Osteoblast (primary cell): ENCODE measurements around the gene TRAK1. TPM values are rescaled to one million over a fixed set of nuclear protein-coding genes. Genes with fewer than 3 reads are reported as not detected.

Experiments used
- DNase-seq: peaks from one replicate; pipeline ENCODE4 v3.0.0; 2011; ENCODE audit warnings: low spot score, mixed read lengths; ENCODE audit not compliant: insufficient read length; ENCODE audit errors: missing footprints
- H2AFZ ChIP-seq: 2 replicates; pipeline ENCODE4 v1.6.0; 2011; ENCODE audit warnings: mild to moderate bottlenecking, low read length
- H3K27ac ChIP-seq: 2 replicates; pipeline ENCODE4 v1.5.1; 2011; ENCODE audit warnings: mild to moderate bottlenecking, low read depth, low read length, moderate library complexity
- H3K27me3 ChIP-seq: 2 replicates; pipeline ENCODE4 v1.6.0; 2012; ENCODE audit warnings: mild to moderate bottlenecking, control low read depth, inconsistent platforms, low read length, moderate library complexity; ENCODE audit not compliant: insufficient read depth
- H3K36me3 ChIP-seq: 2 replicates; pipeline ENCODE4 v1.5.1; 2011; ENCODE audit warnings: mild to moderate bottlenecking, low read length, control low read depth, moderate library complexity; ENCODE audit not compliant: insufficient read depth
- H3K4me1 ChIP-seq: 2 replicates; pipeline ENCODE4 v1.5.1; 2011; ENCODE audit warnings: mild to moderate bottlenecking, low read length, control low read depth, moderate library complexity; ENCODE audit not compliant: insufficient read depth
- H3K4me2 ChIP-seq: 2 replicates; pipeline ENCODE4 v1.6.0; 2011; ENCODE audit warnings: mild to moderate bottlenecking, low read length; ENCODE audit not compliant: insufficient read depth
- H3K4me3 ChIP-seq: fragments of 200-600 bp; sonication (generic); 3 replicates; pipeline ENCODE4 v1.5.1; 2012; ENCODE audit warnings: mild to moderate bottlenecking, low read length, inconsistent platforms; ENCODE audit not compliant: insufficient read depth
- H3K79me2 ChIP-seq: 2 replicates; pipeline ENCODE4 v1.6.0; 2012; ENCODE audit warnings: mild to moderate bottlenecking, low read length, control low read depth, inconsistent platforms; ENCODE audit not compliant: insufficient read depth
- H3K9me3 ChIP-seq: 2 replicates; pipeline ENCODE4 v1.5.1; 2011; ENCODE audit warnings: low read depth, low read length, control low read depth
- H4K20me1 ChIP-seq: 2 replicates; pipeline ENCODE4 v1.6.0; 2012; ENCODE audit warnings: mild to moderate bottlenecking, low read length, control low read depth; ENCODE audit not compliant: insufficient read depth
- total RNA-seq: library from RNA; depleted of rRNA; stranded (reverse); fragments of >200 nt; gene quantifications from 2 replicates; pipeline ENCODE4 v1.2.3, GENCODE V29; 2012
- TF ChIP-seq, protein P1 (sequence below): IDR thresholded peaks from 2 replicates; pipeline ENCODE4 v1.5.1; 2011; ENCODE audit warnings: mild to moderate bottlenecking, low read depth, low read length, moderate library complexity; ENCODE audit errors: extremely low read depth

The TRAK1 gene
- total RNA-seq, 1 donor = 60.4 TPM

DNA sequence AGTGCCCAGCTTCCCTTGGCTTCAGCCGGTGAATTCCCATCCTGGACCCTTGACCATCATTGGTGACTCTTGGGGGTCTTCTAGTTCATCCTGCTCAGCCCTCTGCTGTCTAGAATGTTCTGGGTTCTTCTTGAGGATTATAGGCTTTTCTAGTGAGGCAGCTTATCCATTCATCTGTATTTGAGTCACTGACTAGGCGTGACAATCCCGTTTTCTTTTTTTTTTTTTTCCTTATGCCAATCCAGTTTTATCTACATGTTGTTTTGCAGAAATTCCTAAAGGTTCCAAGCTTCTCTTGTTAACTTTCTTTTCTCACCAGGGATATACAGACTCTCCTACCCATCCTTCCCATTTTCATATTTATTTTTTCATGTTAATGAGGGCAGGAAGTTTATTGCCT lies 6.6 kb upstream of the TRAK1 start:
- Histone ChIP-seq H3K27ac (no peak overlapping the region), H3K27me3 (no peaks in the 10 kb centered on the region), H3K4me2 (no peak overlapping the region), H3K4me1 (peaks cover 27% of the 10 kb centered on the region), H3K4me3 (no peak overlapping the region), H4K20me1 (peaks cover 3% of the 10 kb centered on the region), H3K36me3 (peaks cover 5% of the 10 kb centered on the region), H3K79me2 (peaks cover 92% of the 10 kb centered on the region), H2AFZ (no peak overlapping the region), H3K9me3 (no peaks in the 10 kb centered on the region)
- DNase-seq = no peak
- TF ChIP-seq, protein P1, sequence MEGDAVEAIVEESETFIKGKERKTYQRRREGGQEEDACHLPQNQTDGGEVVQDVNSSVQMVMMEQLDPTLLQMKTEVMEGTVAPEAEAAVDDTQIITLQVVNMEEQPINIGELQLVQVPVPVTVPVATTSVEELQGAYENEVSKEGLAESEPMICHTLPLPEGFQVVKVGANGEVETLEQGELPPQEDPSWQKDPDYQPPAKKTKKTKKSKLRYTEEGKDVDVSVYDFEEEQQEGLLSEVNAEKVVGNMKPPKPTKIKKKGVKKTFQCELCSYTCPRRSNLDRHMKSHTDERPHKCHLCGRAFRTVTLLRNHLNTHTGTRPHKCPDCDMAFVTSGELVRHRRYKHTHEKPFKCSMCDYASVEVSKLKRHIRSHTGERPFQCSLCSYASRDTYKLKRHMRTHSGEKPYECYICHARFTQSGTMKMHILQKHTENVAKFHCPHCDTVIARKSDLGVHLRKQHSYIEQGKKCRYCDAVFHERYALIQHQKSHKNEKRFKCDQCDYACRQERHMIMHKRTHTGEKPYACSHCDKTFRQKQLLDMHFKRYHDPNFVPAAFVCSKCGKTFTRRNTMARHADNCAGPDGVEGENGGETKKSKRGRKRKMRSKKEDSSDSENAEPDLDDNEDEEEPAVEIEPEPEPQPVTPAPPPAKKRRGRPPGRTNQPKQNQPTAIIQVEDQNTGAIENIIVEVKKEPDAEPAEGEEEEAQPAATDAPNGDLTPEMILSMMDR = no peak

DNA sequence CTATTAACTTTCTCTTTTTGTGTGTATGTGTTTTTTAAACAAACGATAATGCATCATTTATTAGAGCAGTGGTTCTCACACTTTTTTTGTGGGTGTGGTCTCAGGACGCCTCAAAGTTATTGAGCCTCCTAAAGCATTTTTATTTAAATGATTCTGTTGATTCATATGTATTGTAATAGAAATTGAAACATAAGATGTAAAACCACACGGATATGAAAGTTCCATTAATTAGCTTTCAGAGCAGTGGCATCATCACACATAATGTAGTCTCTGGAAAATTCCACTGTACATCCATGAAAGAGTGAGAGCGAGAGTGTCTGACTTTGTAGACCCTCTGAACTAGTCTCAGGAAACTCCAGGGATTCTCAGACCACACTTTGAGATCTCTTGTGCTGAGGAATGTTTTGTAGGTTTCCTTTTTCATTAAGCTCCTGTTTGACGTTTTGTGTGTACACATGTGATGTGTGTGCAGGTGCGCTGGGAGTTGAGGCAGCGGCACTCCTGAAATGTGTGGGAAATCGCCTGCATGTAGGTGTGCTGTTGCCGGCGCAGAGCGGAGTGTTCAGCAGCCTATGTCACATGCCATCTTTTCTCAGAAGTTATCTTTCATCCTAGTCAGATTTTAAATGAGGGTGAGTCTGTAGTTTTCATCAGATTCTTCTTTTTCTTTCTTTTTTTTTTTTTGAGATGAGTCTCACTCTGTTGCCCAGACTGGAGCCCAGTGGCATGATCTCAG lies 5.3 kb upstream of the TRAK1 start:
- Histone ChIP-seq H3K79me2 (peaks cover 90% of the 10 kb centered on the region), H3K9me3 (no peaks in the 10 kb centered on the region), H3K4me3 (no peak overlapping the region), H3K27ac (no peak overlapping the region), H4K20me1 (peaks cover 3% of the 10 kb centered on the region), H2AFZ (no peak overlapping the region), H3K4me2 (no peak overlapping the region), H3K27me3 (no peaks in the 10 kb centered on the region), H3K36me3 (peaks cover 5% of the 10 kb centered on the region), H3K4me1 (peaks cover 19% of the 10 kb centered on the region)
- TF ChIP-seq, protein P1 = no peak
- no peak for DNase-seq

DNA sequence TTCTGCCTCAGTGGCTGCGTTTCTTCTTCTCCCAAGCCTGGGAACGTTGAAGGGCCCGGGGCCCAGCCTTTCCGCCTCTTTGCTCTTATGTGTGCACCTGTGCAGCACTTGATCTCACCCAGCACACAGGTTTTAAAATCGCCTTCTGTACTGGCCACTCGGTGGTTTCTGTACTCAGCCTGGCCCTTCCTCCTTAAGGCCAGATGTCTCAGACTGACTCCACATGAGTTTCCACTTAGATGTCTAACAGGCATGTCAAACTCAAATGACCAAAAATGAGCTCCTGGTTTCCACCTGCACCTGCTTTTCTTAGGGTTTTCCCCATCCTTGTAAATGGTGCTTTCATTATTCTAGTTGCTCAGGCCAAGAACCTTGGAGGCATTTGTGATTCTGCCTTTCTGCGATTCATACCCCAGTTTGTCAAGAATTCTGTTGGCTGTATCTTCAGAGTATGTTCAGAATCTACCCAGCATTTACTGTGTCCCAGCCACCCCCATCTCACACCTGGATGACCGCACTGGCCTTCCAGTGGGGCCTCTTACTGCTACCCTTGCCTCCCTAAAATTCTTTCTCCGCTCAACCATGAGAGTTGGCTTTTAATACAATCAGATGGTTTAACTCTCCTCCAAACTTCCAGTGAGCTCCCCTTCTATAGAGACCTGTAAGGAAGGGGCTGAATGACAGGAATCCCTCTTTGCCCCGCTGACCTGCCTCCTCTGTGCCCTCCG lies 2.2 kb upstream of the TRAK1 start:
- peaks cover 5% of the 10 kb centered on the region for H3K36me3 ChIP-seq
- H2AFZ ChIP-seq = no peak overlapping the region
- peaks cover 2% of the 10 kb centered on the region for H4K20me1 ChIP-seq
- no peaks in the 10 kb centered on the region for H3K9me3 ChIP-seq
- no peaks in the 10 kb centered on the region for H3K27me3 ChIP-seq
- H3K4me1 ChIP-seq = peaks cover 21% of the 10 kb centered on the region
- H3K4me3 ChIP-seq = no peak overlapping the region
- TF ChIP-seq, protein P1 = no peak
- H3K79me2 ChIP-seq = peaks cover 72% of the 10 kb centered on the region
- H3K27ac ChIP-seq = no peak overlapping the region
- DNase-seq = no peak
- H3K4me2 ChIP-seq = no peak overlapping the region

DNA sequence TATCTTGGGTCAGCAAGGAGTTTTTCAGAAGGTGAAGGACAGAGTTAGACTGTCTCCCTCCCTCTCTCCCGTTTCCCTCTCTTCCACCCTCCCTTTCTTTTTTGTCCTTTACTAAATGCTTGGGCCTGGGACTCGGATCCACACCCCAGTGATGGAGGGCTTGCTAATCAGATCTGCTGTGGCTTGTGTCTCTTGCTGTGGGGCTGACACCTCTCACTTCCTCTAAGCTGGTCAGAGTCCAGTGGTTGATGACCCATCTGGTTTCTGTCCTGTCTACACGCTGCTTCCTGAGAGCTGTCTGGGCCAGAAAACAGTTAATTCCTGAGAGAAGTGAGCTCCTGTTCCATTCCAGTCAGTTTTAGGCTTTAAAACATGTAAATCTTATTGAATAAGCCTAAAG lies 849 bp downstream of the TRAK1 start:
- peaks cover 66% of the 10 kb centered on the region for H3K79me2 ChIP-seq
- TF ChIP-seq, protein P1 = no peak

More for the DNA sequence above, 849 bp downstream of the TRAK1 start:
- H3K27ac ChIP-seq = peak overlapping the region; percentile 90
- peak overlapping the region; percentile 75 for H3K4me2 ChIP-seq
- peaks cover 2% of the 10 kb centered on the region for H4K20me1 ChIP-seq
- H3K9me3 ChIP-seq = no peaks in the 10 kb centered on the region
- no peak for DNase-seq
- no peaks in the 10 kb centered on the region for H3K27me3 ChIP-seq
- H3K4me1 ChIP-seq = peaks cover 31% of the 10 kb centered on the region
- peaks cover 12% of the 10 kb centered on the region for H3K36me3 ChIP-seq
- peak overlapping the region; percentile 57 for H3K4me3 ChIP-seq
- H2AFZ ChIP-seq = no peak overlapping the region
